ENCODE measurements around the gene OR10J1. TPM values are rescaled to one million over a fixed set of nuclear protein-coding genes. Genes with fewer than 3 reads are reported as not detected.

OR10J1 gene
- total and polyA plus RNA-seq, 4 experiments from 2014 or later: not detected

Other genes with a start within 250 kb of the OR10J1 start
- gene ACKR1, start 234.8 kb upstream of the OR10J1 start, total RNA-seq: not detected
- gene ACKR1, start 234.8 kb upstream of the OR10J1 start, polyA plus RNA-seq: not detected
- not detected for gene FCER1A, start 137.4 kb upstream of the OR10J1 start, total RNA-seq
- gene FCER1A, start 137.4 kb upstream of the OR10J1 start, polyA plus RNA-seq: under 1 TPM in 1 of 2 donors, not detected in 1; 0.28 TPM
- gene OR10J4, start 7.5 kb upstream of the OR10J1 start, total RNA-seq: not detected
- not detected for gene OR10J4, start 7.5 kb upstream of the OR10J1 start, polyA plus RNA-seq
- not detected for gene OR10J5, start 96.3 kb downstream of the OR10J1 start, total RNA-seq
- gene OR10J5, start 96.3 kb downstream of the OR10J1 start, polyA plus RNA-seq: not detected
- gene APCS, start 148.1 kb downstream of the OR10J1 start, total RNA-seq: not detected
- not detected for gene APCS, start 148.1 kb downstream of the OR10J1 start, polyA plus RNA-seq